ENCODE data around the gene TDRD12.
"Not testable (repeated sequence)": the region's sequence is repeated elsewhere in the genome, so short reads cannot be mapped to it uniquely, and the experiment has no call there.

- TF ChIP-seq CTCF (IDR thresholded peaks at IDR 0.05; ENCODE audit: insufficient read depth, low read length, poor library complexity, severe bottlenecking); EZH2phosphoT487 (conservative IDR thresholded peaks at IDR 0.05; ENCODE audit: low read length): not testable (repeated sequence)
Observed at GRCh38 chr19:32696771-32697170, 22.8 kb upstream of the TDRD12 start.

Measured in SU-DHL-6 (cell line).